Activated naive CD4-positive, alpha-beta T cell (primary cell): ENCODE data around the gene ATG2B.

Source experiments
- DNase-seq, 4 experiments: peaks; one replicate each; lab custom pipeline; 2025; lab: John Stamatoyannopoulos, UW

The ATG2B gene

GRCh38 chr14:96271421-96271762, 91.7 kb downstream of the ATG2B start:
- DNase-seq, result no peak

- DNase-seq, result no peak
These were observed 92.3 kb downstream of the ATG2B start for GRCh38 chr14:96270565-96271420.

- DNase-seq, result no peak
These were observed 93.8 kb downstream of the ATG2B start for GRCh38 chr14:96269359-96269710.

GRCh38 chr14:96268431-96269358, 94.4 kb downstream of the ATG2B start:
- DNase-seq, result no peak

GRCh38 chr14:96267916-96268315, 95.2 kb downstream of the ATG2B start:
- no peak for DNase-seq

GRCh38 chr14:96267336-96267735, 95.8 kb downstream of the ATG2B start:
- no peak for DNase-seq

GRCh38 chr14:96265383-96266095, 97.6 kb downstream of the ATG2B start:
- no peak for DNase-seq

GRCh38 chr14:96264853-96265252, 98.3 kb downstream of the ATG2B start:
- no peak for DNase-seq

- no peak for DNase-seq
These were observed 99.0 kb downstream of the ATG2B start for GRCh38 chr14:96264200-96264553.

GRCh38 chr14:96263347-96264199, 99.6 kb downstream of the ATG2B start:
- DNase-seq, result no peak

GRCh38 chr14:96261772-96262655, 101.1 kb downstream of the ATG2B start:
- no peak for DNase-seq

- DNase-seq, result no peak
These were observed 102.1 kb downstream of the ATG2B start for GRCh38 chr14:96261053-96261452.

- no peak for DNase-seq
These were observed 102.8 kb downstream of the ATG2B start for GRCh38 chr14:96260341-96260821.

GRCh38 chr14:96257900-96258299, 105.2 kb downstream of the ATG2B start:
- no peak for DNase-seq

- DNase-seq, result no peak
These were observed 106.1 kb downstream of the ATG2B start for GRCh38 chr14:96257056-96257455.

GRCh38 chr14:96256407-96256806, 106.7 kb downstream of the ATG2B start:
- no peak for DNase-seq

- DNase-seq, result no peak
These were observed 107.4 kb downstream of the ATG2B start, which contains the start of gene BDKRB1 for GRCh38 chr14:96255501-96256366. Gene BDKRB1 (plus strand): TSS chr14:96256210. CDS start chr14:96263683, 7,473 bp downstream.

- DNase-seq, result no peak
These were observed 108.5 kb downstream of the ATG2B start for GRCh38 chr14:96254687-96255086.

GRCh38 chr14:96252999-96253539, 110.1 kb downstream of the ATG2B start:
- no peak for DNase-seq
